GM21576 (cell line): ENCODE results near the gene TH.

Experiments used
- ATAC-seq: cut with Tn5 transposase; IDR thresholded peaks from one replicate; pipeline ENCODE4 v1.9.1; 2021; ENCODE audit warnings: mild to moderate bottlenecking, moderate library complexity; ENCODE audit not compliant: unreplicated experiment

Gene TH

DNA sequence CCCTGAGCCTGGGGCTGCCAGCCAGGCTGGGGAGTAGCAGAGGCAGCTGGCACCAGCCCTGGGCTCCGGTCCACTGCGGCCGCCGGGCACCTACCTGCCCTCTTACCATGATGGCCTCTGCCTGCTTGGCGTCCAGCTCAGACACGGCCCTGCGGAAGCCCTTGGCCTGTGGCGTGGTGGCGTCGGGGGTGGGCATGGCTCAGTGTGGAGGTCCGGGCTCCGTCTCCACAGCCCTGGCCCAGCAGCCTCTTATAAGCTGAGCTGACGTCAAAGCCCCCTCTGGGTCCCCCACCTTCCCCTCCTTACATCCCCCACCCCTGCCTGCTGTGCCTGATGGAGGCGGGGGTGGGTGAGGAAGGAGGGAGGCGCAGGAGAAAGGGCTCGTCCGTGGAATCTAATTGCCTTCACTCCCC lies at the start of gene TH:
Gene TH, minus strand, starts transcription at position 225 of the 413 bp plus-strand sequence. Its CDS starts 29 bp downstream, at position 196.
- ATAC-seq: no peak

- ATAC-seq: no peak
Observed at GRCh38 chr11:2221024-2221423, 49.4 kb upstream of the TH start.

GRCh38 chr11:2220173-2220771 lies 48.7 kb upstream of the TH start:
- no peak for ATAC-seq

DNA sequence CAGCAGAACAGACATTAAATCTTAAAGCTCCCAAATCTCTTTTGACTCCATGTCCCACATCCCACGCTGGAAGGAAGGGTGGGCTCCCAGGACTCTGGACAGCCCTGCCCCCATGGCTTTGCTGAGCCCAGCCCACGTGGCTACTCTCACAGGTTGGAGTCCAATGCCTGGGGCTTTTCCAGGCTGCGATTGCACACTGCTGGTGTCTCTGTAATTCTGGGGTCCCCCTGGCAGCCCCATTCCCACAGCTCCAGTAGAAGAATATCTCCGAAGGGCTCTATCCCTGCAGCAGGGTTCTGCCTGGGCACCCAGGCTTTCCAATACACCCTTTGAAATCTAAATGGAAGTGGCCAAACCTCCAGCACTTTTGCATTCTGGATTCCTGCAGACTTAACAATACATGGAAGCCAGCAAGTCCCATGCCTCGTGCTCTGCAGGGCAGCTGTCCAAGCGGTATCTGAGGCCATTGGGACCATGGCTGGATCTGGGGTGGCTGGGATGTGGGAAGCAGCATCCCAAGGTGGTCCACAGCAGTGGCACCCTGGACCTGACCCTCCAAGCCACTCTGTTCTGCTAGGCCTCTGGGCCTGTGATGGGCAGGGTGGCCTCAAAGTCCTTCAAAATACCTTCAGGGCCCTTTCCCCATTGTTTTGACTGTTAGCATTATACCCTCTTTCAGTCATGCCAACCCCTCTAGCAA lies 47.9 kb upstream of the TH start:
- ATAC-seq: no peak

DNA sequence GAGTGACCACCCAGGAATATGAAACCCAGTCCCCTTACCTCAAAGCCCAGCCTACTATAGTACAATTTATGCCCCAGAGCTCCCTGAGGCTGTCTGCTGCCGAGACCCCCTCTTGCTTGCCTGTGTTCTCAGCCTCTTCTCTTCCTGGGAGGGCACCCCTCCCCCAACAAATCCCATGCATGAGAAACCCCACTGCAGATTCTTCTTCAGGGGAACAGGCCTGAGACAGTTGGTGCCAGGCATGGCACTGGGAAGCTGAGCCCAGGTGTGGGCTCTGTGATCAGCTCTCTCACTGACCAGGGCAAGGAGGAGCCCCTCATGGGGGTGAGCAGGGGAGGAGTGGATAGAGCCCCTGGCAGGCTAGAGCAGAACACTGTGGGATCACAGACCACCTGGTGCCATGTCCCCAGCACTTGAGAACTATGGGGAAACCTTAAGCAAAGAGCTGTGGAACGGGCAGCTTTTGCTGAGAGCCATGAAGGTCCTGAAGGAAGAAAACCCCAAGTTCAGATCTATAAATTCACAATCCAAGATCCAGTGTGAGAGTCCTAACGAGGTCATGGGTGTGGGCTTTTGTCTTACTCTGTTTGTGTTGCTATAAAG lies 46.5 kb upstream of the TH start:
- ATAC-seq: no peak

GRCh38 chr11:2217211-2218030 lies 45.8 kb upstream of the TH start:
- no peak for ATAC-seq

DNA sequence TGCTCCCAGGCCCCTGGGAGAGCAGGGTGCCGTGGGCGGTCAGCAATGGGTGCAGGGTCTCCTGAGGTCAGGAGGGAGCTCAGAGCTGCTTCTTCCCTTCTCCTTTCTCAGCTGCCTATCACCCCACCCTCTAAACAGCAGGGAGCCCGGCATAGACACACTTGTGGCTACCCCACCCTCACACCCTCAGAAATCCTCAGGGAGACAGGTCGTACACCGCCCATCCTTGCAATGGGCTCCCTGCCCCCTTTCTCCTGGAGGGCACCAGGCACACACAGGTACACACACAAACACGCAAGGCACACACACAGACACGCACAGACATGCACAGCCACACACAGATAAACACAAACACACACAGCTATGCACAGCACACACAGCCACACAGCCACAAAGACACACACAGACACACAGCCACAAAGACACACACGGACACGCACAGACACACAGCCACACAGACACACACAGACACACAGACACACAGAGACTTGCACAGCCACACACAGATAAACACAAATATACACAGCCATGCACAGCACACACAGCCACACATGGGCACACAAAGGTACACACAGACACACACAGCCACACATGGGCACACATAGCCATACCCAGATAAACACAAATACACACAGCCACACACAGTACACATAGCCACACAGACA lies 44.9 kb upstream of the TH start:
- no peak for ATAC-seq

- no peak for ATAC-seq
Observed at GRCh38 chr11:2215561-2216399, 44.2 kb upstream of the TH start.

DNA sequence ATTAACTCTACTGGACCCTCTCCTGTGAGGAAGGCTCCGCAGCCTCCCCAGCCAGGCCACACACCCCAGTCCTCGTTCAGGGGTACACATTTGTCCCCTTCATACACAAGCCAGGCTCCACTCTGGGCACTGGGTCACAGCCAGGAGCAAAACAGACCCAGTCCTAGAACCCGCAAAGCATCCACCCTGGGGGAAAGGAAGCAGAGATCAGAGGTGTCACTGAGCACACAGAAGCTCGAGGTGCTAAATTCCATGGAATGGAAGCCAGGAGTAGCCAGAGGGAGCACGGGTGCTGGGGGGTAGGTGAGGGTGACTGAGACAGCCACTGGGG lies 43.6 kb upstream of the TH start:
- ATAC-seq: no peak

DNA sequence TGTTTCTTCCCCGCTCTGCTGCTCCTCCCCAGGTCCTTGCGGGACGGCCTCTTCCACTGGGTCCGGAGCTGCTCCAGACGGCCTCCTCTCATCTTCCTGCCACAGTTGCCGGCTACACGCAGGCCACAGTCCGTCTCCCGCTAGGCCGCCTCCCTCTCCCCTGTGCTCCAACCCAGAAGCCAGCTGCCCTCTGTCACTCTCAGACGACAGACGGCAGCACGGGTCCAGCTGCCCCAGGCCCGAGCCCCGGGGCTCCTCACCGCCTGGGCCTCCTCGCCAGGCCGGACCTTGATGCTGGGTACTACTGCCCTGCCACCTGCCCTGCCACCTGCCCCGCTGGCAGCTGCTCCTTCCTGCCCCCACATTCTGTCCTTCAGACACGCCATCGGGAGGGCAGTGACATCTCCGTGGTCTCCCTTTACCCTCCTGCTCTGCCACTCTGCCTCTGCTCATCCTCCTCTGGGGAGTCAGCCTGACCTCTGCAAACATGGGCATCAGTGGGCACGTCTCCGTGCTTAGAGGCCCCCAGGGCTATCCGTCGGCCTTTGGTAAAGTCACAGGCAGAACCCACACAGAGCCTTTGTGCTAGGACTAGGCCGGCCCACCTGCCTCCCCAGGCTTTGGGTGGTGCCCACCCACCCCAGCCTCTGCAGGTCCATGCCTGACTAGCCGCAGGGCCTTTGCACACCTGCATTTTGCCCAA lies 43.1 kb upstream of the TH start:
- no peak for ATAC-seq

GRCh38 chr11:2213890-2214526 lies 42.4 kb upstream of the TH start:
- no peak for ATAC-seq

DNA sequence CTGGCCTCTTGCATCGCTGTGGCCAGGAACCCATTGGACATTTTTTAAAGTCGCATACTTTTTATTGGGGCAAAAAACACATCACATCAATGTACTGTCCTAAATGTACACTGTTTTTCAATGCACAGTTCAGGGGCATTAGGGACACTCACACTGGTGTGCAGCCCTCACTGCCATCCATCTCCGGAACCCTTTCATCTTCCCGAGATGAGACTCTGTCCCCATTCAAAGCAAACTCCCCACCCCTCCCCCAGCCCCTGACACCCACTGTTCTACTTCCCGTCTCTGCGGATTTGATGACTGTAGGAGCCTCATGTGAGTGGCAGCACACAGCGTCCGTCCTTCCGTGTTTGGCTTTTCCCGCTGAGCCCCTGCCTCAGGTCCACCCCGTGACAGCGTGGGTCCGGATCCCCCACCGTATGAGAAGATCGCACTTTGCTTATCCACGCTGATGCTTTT lies 41.8 kb upstream of the TH start:
- ATAC-seq: no peak

DNA sequence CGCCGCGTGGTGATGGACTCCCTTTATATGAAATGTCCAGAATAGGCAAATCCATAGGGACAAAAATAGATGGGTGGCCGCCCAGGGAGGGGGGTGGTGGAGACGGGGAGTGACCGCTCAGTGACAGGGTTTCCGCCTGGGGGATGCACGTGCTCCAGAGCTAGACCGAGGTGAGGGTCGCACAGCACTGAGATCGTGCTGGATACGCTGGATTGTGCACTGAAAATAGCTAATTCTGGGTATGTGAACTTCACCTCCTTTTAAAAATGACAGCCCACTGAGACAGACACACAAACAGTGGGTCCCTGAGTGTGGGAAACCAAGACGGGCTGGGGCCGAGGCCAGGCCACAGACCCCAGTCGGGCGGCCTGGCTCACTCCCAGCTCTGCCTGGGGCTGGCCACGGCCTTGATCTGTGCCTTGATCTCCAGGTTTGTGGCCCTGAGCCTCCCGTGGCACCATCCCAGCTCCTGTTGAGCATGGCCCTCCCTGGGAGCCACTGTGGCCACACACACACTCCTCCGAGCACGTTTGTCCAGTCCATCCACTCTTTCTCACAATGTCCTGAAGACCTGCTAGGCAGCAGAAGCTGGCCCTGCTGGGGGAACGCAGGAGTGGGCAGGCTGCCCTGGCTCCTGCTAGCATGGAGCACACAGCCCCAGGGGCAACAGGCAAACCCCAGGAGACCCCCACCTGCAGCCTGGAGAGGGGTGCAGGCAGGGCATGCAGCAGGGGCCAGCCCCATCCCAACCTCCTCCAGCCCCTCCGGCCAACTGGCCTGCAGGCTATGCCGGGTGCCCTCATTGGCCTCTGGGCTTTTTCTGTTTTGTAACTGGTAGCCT lies 41.0 kb upstream of the TH start:
- ATAC-seq: no peak

GRCh38 chr11:2211113-2211971 lies 39.7 kb upstream of the TH start:
- no peak for ATAC-seq

- ATAC-seq: no peak
Observed at GRCh38 chr11:2210366-2211112, 38.9 kb upstream of the TH start.

- no peak for ATAC-seq
Observed at GRCh38 chr11:2209900-2210321, 38.3 kb upstream of the TH start.
